GM11168 (cell line): Measurements from ENCODE around the gene RBMS3.

Experiments used
- in situ Hi-C: fragments of 300-500 bp; cut with MboI; formaldehyde crosslinking; loops from one replicate; pipeline ENCODE4 v1.12.0; 2022; ENCODE audit warnings: low sequenced_read_pairs; ENCODE audit not compliant: unreplicated experiment

The RBMS3 gene

GRCh38 chr3:29693863-29694262 lies 413.0 kb downstream of the RBMS3 start:
- in situ Hi-C loops, result no loop called here

GRCh38 chr3:29694331-29694730 lies 413.5 kb downstream of the RBMS3 start:
- in situ Hi-C loops, result no loop called here

DNA sequence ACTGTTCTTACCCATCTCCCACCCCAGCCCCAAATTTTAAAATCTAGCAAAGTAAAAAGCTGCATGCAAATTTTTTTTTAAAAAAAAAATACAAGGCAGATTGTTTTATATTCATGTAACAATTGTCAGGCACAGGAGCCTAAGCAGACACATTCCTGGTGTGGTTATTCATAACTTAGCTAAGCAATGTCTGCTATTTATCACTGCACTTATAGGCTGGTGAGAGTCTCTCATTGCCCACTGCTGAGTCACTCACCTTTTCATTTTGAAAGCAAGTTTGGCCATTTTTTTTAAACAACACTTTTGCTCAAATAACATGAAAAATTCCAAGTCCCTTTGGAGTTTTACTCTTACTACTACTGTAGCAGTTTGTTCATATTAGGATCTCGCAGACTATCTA lies 413.9 kb downstream of the RBMS3 start:
- in situ Hi-C loops, result no loop called here

GRCh38 chr3:29695201-29695600 lies 414.3 kb downstream of the RBMS3 start:
- in situ Hi-C loops, result no loop called here

DNA sequence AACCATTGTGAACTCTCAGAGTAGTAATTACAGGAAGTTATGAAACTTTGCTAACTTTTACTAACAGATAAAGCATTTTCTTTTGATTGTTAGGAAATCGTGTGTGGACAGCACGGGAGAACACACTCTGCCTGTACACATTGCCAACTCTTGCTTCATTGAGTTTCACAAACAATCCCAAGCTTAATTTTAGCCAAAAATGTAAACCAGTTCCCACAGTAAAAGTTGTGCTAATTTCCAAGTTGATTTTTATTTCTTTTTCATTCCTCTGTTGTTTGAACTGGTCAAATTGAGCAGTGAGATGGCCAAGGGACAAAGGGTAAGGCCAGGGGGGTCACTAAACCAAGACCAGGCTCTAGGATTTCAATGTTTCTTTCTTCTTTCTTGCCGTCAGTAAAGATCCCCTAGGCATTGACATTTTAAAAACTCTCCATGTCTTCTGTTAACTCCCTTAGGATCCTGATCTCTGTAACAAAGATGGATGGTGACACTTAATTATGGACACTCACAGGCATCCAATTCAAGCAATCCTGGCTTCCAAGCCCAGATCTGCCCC lies 414.9 kb downstream of the RBMS3 start:
- in situ Hi-C loops, result no loop called here

DNA sequence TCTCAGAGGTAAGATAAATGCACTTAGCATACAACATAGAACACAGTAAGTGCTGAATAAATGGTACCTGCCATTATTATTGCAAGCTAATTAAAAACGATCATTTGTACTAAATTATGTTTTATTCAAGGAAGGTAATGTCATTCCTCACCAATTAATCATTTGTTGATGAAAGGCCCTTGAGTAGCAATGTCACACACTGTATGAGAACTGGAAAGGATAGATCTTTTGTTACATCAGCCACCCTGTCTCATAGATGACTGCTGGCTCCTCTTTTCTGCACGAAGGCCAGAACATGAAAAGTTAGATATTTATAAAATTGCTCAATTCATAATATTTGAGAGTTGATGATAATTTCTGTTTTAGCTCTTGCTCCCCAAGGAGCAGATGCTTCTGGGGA lies 415.4 kb downstream of the RBMS3 start:
- in situ Hi-C loops, result no loop called here

- in situ Hi-C loops, result no loop called here
These were observed 417.1 kb downstream of the RBMS3 start for GRCh38 chr3:29697989-29698388.

GRCh38 chr3:29700256-29700655 lies 419.4 kb downstream of the RBMS3 start:
- in situ Hi-C loops, result no loop called here

DNA sequence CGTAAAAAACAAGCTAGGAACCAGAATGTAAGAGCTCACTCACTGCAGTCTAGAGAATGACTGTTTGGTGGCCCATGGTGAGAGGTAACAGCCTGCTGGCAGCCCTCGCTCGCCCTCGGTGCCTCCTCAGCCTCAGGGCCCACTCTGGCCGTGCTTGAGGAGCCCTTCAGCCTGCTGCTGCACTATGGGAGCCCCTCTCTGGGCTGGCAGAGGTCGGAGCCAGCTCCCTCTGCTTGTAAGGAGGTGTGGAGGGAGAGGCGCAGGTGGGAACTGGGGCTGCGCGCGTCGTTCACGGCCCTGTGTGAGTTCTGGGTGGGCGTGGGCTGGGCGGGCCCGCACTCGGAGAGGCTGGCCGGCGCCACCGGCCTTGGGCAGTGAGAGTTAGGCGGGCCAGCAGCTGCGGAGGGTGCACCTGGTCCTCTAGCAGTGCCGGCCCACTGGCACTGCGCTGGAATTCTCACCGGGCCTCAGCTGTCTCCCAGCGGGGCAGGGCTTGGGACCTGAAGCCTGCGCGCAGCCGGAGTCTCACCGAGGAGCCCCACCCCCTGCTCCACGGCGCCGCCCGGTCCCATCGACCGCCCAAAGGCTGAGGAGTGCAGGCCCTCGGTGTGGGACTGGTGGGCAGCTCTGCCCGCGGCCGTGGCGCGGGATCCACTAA lies 420.6 kb downstream of the RBMS3 start:
- in situ Hi-C loops, result no loop called here

DNA sequence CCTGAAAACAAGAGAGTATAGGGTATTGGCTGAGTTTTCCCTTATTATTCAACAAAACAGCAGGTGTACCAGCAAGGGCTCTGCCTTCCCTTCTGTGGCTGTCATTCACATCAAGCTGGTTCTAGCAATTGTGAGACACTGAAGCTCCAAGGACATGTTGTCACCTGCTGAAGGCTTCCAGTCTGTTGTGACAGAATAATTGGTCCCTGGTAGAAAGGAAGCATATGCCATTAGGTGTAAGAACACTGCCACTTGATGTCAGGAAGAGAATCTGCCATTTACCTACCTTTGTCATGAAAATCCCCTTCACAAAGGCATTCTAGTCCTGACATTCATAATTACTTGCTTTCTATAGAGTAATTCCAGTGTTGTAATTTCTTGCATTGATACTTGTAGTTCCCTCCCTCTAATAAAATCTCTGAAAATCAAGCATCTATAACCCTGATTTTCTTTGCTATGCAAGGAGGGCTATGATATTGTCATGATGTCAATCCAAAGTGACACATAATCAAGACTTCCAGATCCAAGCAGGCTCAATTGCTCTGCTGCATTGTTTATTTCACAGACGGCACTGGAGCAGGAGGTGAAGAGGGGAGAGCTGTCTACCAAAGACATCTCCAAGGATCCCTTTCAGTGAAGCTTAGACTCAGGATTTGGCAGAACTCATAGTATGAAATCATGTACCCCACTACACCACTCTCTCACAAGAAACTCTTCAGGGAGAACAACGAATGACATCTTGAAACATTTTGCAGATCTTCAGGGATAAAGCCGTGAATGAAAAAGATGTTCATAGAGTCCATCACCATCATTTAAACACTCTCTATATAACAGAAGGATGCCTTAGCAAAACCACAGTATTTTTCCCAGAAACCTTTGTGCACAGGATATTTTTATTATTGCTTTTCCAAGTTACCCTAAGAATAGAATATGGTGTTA lies 425.3 kb downstream of the RBMS3 start:
- in situ Hi-C loops, result no loop called here

- in situ Hi-C loops, result no loop called here
These were observed 428.0 kb downstream of the RBMS3 start for GRCh38 chr3:29708884-29709283.

DNA sequence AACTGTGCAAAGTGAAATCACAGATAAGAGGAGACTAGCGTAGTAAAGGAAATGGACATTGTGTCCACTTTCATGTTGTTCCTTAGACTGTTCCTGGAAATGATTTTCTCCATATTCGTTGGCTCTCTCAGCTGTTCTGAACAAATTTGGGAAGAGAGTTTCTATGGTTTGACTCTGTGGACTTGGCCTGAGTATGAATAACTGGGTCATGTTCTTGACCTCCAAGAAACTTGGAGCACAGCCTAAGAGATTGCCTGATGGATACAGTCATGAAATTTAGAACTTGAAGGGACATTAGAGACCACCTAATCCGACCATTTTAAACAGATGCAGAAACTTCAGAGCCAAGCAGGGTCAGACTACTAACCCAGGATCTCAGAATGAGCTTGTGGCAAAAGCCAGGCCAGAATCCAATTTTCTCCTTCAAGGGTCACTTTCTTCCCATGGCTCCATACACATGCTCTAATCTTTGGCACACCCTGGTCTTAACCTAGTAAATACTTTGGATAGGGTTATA lies 430.4 kb downstream of the RBMS3 start:
- in situ Hi-C loops, result no loop called here

DNA sequence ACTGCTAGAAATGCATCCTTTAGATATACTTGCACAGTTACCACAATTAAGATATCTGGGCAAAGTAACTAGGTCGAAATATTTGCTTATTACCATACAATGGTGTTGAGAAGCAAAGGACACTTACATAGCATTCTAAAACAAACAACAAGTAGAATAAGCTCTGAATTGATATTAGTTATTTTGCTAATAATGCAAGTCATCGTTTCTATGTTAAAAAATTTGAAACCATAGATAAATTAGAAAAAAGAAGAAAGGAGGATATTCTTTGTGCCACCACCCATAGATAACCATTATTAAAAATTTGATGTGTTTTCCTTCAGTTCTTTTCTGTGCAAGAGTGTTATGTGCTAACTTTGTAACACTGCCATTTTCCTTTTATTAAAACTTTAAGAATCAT lies 435.3 kb downstream of the RBMS3 start:
- in situ Hi-C loops, result no loop called here

- in situ Hi-C loops, result no loop called here
These were observed 437.8 kb downstream of the RBMS3 start for GRCh38 chr3:29718661-29719065.

DNA sequence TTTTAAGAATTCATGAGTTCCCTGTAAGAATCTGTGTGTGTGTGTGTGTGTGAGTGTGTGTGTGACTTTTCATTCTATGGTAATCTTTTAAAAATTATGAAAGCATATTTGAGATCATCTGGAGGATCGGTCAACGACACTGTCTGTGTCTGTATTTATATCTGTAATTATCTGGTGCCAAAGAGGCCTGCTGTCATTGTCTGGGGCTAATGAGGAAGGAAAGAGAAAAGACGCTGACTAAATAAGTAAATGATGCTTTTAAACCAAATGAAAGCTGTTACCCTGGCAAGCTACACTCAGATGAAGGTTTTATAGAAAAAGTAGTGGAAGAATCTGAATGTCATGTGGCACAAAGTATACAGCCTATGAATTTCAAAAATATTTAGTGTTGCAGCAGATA lies 439.8 kb downstream of the RBMS3 start:
- in situ Hi-C loops, result no loop called here

GRCh38 chr3:29721789-29722188 lies 440.9 kb downstream of the RBMS3 start:
- in situ Hi-C loops, result no loop called here

GRCh38 chr3:29731050-29731449 lies 450.2 kb downstream of the RBMS3 start:
- in situ Hi-C loops, result no loop called here

GRCh38 chr3:29741231-29741630 lies 460.4 kb downstream of the RBMS3 start:
- in situ Hi-C loops, result no loop called here

GRCh38 chr3:29745232-29745870 lies 464.5 kb downstream of the RBMS3 start:
- in situ Hi-C loops, result no loop called here

DNA sequence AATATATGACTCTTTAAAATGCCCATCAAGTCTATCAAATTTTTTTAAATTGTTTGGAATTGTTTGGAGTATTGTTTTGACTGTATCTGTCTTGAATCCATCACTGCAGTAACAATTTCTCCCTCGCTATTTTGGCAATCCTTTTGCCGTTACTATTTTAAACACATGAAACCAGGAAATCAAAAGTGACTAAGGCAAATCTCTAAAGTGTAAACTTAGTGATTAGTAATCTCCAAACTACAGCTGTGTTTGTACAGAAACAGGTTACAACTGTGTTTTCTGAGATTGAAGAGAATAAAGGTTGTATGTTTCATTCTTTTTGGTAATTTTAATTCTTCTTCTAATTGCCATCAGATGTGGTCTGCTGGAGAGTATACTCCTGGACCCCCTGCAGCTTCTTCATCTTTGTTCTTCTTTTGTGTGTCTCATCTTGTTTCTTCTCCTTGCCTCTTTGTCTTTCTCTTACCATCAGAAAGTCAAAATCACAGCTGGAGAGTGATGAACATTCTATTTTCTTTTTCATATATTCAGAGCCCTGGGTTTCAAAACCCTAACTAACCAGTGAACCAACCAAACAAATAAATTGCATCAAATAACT lies 465.4 kb downstream of the RBMS3 start:
- in situ Hi-C loops, result no loop called here
